Common myeloid progenitor, CD34-positive (primary cell): Measurements from ENCODE around the gene USP48. TPM values are rescaled to one million over a fixed set of nuclear protein-coding genes. Genes with fewer than 3 reads are reported as not detected.

Source experiments
- CTCF ChIA-PET: fragments of 350-600 bp; sonication (Branson Sonifier 250); formaldehyde crosslinking; loops from one replicate; lab custom pipeline; 2021; ENCODE audit warnings: antibody characterized with exemption; lab: Charles Lee
- POLR2A ChIA-PET: fragments of 350-600 bp; sonication (Branson Sonifier 250); formaldehyde crosslinking; loops from one replicate; lab custom pipeline; 2021; ENCODE audit warnings: antibody characterized with exemption; lab: Charles Lee
- DNase-seq, 3 donors: peaks; one replicate each; pipeline versions ENCODE4 v3.0.0 to v3.0.0-alpha.2; 2013
- H3K27ac ChIP-seq, 2 experiments: 1 replicate in 1 of 2; 2 replicates in 1 of 2; pipeline ENCODE4 v1.7.0; 2013; ENCODE audit warnings: inconsistent platforms in 2 of 2, low read length in 2 of 2, mild to moderate bottlenecking in 2 of 2, low read depth in 1 of 2, moderate library complexity in 1 of 2; ENCODE audit not compliant: severe bottlenecking in 2 of 2, insufficient read depth in 1 of 2, poor library complexity in 1 of 2
- H3K27me3 ChIP-seq, 5 experiments: replicated peaks in 2 of 5; 1 replicate in 3 of 5; 2 replicates in 2 of 5; pipeline versions ENCODE4 v1.6.1 to v1.7.0; 2013; ENCODE audit warnings: low read length in 4 of 5, mild to moderate bottlenecking in 2 of 5, moderate library complexity in 2 of 5, inconsistent platforms in 1 of 5; ENCODE audit not compliant: insufficient read depth in 5 of 5, control insufficient read depth in 4 of 5
- H3K36me3 ChIP-seq, 4 experiments: 1 replicate in 2 of 4; 2 replicates in 2 of 4; pipeline versions ENCODE4 v1.6.1 to v1.7.0; 2013; ENCODE audit warnings: low read length in 3 of 4, control low read depth in 1 of 4, mild to moderate bottlenecking in 1 of 4; ENCODE audit not compliant: control insufficient read depth in 4 of 4, insufficient read depth in 4 of 4
- H3K4me1 ChIP-seq, 4 experiments: 1 replicate in 3 of 4; 2 replicates in 1 of 4; pipeline versions ENCODE4 v1.6.1 to v1.7.1; 2013; ENCODE audit warnings: low read length in 3 of 4, mild to moderate bottlenecking in 3 of 4, control low read depth in 1 of 4, inconsistent platforms in 1 of 4, moderate library complexity in 1 of 4; ENCODE audit not compliant: control insufficient read depth in 4 of 4, insufficient read depth in 4 of 4; ENCODE audit errors: control extremely low read depth in 1 of 4
- H3K4me3 ChIP-seq, 7 experiments: 1 replicate in 4 of 7; 2 replicates in 3 of 7; pipeline versions ENCODE4 v1.5.1 to v1.7.0; 2013; ENCODE audit warnings: mild to moderate bottlenecking in 7 of 7, low read length in 6 of 7, moderate library complexity in 6 of 7, inconsistent platforms in 2 of 7, low read depth in 2 of 7, control low read depth in 1 of 7; ENCODE audit not compliant: insufficient read depth in 4 of 7, control insufficient read depth in 1 of 7; ENCODE audit errors: extremely low read depth in 1 of 7
- H3K9me3 ChIP-seq, 5 experiments: 1 replicate in 4 of 5; 2 replicates in 1 of 5; pipeline versions ENCODE4 v1.6.1 to v1.7.1; 2013; ENCODE audit warnings: low read length in 4 of 5, mild to moderate bottlenecking in 2 of 5, inconsistent platforms in 1 of 5, low read depth in 1 of 5, moderate library complexity in 1 of 5; ENCODE audit not compliant: control insufficient read depth in 4 of 5, insufficient read depth in 2 of 5; ENCODE audit errors: control extremely low read depth in 1 of 5
- WGBS: methylation state at CpG from one replicate; pipeline ENCODE4 v1.1.5; 2013; ENCODE audit not compliant: insufficient coverage; 5-methylcytosine and 5-hydroxymethylcytosine counted together
- polyA plus RNA-seq: library from polyadenylated mRNA; unstranded; fragments of 120-200 nt; gene quantifications from one replicate; pipeline ENCODE4 v1.2.1, GENCODE V29; 2013

USP48 gene, protein sequence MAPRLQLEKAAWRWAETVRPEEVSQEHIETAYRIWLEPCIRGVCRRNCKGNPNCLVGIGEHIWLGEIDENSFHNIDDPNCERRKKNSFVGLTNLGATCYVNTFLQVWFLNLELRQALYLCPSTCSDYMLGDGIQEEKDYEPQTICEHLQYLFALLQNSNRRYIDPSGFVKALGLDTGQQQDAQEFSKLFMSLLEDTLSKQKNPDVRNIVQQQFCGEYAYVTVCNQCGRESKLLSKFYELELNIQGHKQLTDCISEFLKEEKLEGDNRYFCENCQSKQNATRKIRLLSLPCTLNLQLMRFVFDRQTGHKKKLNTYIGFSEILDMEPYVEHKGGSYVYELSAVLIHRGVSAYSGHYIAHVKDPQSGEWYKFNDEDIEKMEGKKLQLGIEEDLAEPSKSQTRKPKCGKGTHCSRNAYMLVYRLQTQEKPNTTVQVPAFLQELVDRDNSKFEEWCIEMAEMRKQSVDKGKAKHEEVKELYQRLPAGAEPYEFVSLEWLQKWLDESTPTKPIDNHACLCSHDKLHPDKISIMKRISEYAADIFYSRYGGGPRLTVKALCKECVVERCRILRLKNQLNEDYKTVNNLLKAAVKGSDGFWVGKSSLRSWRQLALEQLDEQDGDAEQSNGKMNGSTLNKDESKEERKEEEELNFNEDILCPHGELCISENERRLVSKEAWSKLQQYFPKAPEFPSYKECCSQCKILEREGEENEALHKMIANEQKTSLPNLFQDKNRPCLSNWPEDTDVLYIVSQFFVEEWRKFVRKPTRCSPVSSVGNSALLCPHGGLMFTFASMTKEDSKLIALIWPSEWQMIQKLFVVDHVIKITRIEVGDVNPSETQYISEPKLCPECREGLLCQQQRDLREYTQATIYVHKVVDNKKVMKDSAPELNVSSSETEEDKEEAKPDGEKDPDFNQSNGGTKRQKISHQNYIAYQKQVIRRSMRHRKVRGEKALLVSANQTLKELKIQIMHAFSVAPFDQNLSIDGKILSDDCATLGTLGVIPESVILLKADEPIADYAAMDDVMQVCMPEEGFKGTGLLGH
- polyA plus RNA-seq, result 80.3 TPM

DNA sequence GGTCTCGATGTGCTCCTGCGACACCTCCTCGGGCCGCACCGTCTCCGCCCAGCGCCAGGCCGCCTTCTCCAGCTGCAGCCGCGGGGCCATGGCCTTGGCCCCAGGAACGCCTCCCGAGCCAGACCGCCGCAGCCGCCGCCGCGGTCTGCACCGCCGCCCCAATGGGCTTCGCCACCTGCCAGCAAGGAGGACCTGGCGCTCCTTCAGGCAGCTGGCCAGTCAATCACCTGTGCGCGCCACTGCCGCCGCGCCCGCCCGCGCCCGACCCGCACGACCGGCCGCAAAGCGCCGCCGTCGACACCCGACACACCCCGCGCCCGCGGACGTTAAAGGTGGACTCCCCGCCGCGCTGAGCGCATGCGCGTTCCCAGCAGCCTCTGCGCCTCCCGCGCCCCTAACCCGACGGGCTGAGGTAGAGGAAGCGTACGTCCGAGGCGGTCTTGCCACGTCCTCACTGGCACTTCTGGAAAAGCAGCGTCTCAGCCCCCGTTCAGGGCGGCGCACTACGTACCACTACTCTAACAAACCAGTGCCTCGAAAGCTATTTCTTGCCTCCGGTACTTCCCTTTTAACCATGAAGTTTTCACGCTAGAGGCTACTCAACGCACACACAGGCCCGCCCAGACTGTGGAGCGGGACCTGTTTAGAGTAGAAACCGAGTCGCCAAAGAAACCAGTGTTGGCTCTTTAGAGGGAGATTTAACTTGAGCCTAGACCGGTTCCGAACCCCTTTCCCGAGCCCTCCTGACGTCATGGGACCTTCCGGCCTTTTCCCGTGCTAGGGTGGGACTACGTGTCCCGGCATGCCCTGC lies at the start of gene USP48:
Gene USP48 (minus strand): TSS at position 282 of the 811 bp plus-strand sequence. CDS start 192 bp downstream, at position 90.
- Histone ChIP-seq H3K36me3 (no peaks in the 10 kb centered on the region), H3K27me3 (no peaks in the 10 kb centered on the region), H3K4me1 (peaks cover 9 to 29% (median 20%) of the 10 kb centered on the region in 4 experiments), H3K27ac (peak within 1 kb of the TSS; percentile 99 to 100), H3K9me3 (no peaks in the 10 kb centered on the region), H3K4me3 (peak within 1 kb of the TSS; percentile 94 to 100 (median 96))
- DNase-seq, result peak; percentile 95 to 96 (median 96)
- ChIA-PET POLR2A (interaction anchor here (0.5 to 1.4 kb wide), 6 partner anchors 9 to 987 kb away, joined by 3 to 7 read pairs (median 4); partner anchors contain the start of gene HSPG2), CTCF (interaction anchor here (1.0 to 2.4 kb wide), 10 partner anchors 14 to 80 kb away, joined by 3 to 11 read pairs (median 7); no protein-coding TSS in a partner anchor)
- WGBS, result under 1% methylated on average over 78 of the region's 82 CpGs

- 96% methylated on average over 13 of the region's 14 CpGs for WGBS
- peaks cover 0 to 23% (median 21%) of the 10 kb centered on the region in 5 experiments for H3K9me3 ChIP-seq
- CTCF ChIA-PET, result no interaction called here
- no peak for DNase-seq
- no peak overlapping the region for H3K27ac ChIP-seq
- POLR2A ChIA-PET, result no interaction called here
- H3K36me3 ChIP-seq, result peaks cover 4 to 85% (median 55%) of the 10 kb centered on the region in 4 experiments
- no peak overlapping the region for H3K4me3 ChIP-seq
- no peaks in the 10 kb centered on the region for H3K27me3 ChIP-seq
- no peaks in the 10 kb centered on the region for H3K4me1 ChIP-seq
These were observed 48.6 kb upstream of the USP48 start for GRCh38 chr1:21831454-21831970.

DNA sequence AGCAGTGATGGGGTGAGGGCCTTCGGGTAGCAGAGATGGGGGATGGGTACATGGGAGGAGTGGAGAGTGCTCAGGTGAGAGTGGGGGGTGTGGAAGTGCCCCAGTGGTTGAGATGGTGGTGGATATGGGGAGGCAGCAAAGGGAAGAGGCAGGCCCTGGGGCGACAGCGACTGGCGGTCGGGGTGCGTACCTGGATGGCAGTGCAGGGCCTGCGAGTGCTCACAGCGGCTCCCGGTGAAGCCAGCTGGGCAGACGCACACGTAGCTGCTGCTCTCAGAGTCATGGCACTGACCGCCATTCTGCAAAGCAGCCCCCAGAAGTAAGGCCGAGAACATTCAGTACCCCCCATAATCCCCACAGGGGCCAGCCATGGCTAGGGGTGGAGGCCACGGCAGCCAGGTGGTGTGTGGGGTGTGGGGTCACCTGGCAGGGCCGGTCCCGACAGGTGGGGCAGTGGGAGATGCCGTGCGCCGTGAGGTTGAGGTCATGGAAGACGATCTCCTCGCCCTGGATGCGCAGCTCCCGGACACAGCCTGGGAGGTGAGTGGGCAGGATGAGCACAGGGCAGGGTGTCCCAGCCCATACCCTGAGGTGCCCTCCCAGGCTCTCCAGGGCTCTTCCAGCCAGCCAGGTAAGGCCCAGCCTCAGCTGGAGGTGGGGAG lies 48.0 kb upstream of the USP48 start:
- WGBS, result 97% methylated on average over 12 of the region's 23 CpGs
- H3K9me3 ChIP-seq, result peaks cover 0 to 23% (median 21%) of the 10 kb centered on the region in 5 experiments
- H3K27me3 ChIP-seq, result no peaks in the 10 kb centered on the region
- CTCF ChIA-PET, result no interaction called here
- H3K4me1 ChIP-seq, result no peaks in the 10 kb centered on the region
- peaks cover 4 to 88% (median 52%) of the 10 kb centered on the region in 4 experiments for H3K36me3 ChIP-seq
- H3K27ac ChIP-seq, result no peak overlapping the region
- H3K4me3 ChIP-seq, result no peak overlapping the region
- DNase-seq, result no peak
- POLR2A ChIA-PET, result no interaction called here

- ChIA-PET CTCF (no interaction called here), POLR2A (no interaction called here)
- Histone ChIP-seq H3K4me1 (peaks cover 0 to 2% (median 1%) of the 10 kb centered on the region in 4 experiments), H3K9me3 (peaks cover 0 to 14% (median 10%) of the 10 kb centered on the region in 5 experiments), H3K4me3 (no peak overlapping the region), H3K27ac (no peak overlapping the region), H3K36me3 (peaks cover 2 to 84% (median 38%) of the 10 kb centered on the region in 4 experiments), H3K27me3 (no peaks in the 10 kb centered on the region)
- no peak for DNase-seq
- 94% methylated on average over 16 of the region's 17 CpGs for WGBS
These were observed 46.3 kb upstream of the USP48 start for GRCh38 chr1:21829294-21829693.

DNA sequence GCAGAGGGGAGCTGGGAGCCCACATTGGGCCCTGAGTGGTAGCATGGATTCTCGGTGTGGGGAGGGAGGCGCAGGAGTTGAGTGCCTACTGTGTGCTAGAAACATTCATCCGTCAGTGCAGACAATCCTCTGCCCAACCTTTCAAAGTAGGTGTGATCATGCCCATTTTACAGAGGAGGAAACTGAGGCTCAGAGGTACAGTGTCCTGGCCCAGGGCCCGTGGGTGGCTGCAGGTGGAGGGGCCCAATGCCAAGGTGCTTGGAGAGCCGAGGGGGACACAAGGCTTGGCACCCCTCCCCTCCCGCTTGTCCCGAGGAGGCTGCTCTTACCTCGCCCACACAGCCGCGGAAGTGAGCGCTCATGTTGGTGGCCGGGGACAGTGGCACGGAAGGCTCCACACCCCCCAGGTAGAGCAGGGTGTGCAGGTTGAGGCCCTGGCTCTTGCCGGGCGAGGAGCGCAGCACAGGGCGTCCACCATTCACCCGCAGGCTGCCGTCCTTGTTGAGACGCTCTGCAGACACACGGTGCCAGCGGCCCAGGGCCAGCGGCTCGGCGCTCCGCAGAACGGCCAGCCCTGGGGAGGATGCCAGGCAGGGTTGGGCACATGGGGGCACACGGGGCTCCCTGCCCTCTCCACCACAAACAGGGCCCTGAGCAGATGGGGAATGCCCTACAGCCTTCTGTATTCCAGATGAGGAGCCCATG lies 45.7 kb upstream of the USP48 start:
- Histone ChIP-seq H3K36me3 (peaks cover under 1 to 78% (median 32%) of the 10 kb centered on the region in 4 experiments), H3K4me3 (no peak overlapping the region), H3K9me3 (peaks cover 0 to 8% (median 4%) of the 10 kb centered on the region in 5 experiments), H3K27me3 (no peaks in the 10 kb centered on the region), H3K4me1 (peaks cover 0 to 9% (median 7%) of the 10 kb centered on the region in 4 experiments), H3K27ac (no peak overlapping the region)
- DNase-seq, result no peak
- POLR2A ChIA-PET, result no interaction called here
- 97% methylated on average over 24 of the region's 28 CpGs for WGBS
- CTCF ChIA-PET, result interaction anchor here (1.1 kb wide), 1 partner anchor 37 kb away, joined by 3 read pairs; no protein-coding TSS in a partner anchor
